Osteoblast (primary cell): ENCODE results near the gene CLNK. TPM values are rescaled to one million over a fixed set of nuclear protein-coding genes. Genes with fewer than 3 reads are reported as not detected.

Experiments
- DNase-seq: peaks from one replicate; pipeline ENCODE4 v3.0.0; 2011; ENCODE audit warnings: low spot score, mixed read lengths; ENCODE audit not compliant: insufficient read length; ENCODE audit errors: missing footprints
- H2AFZ ChIP-seq: 2 replicates; pipeline ENCODE4 v1.6.0; 2011; ENCODE audit warnings: mild to moderate bottlenecking, low read length
- H3K27ac ChIP-seq: 2 replicates; pipeline ENCODE4 v1.5.1; 2011; ENCODE audit warnings: mild to moderate bottlenecking, low read depth, low read length, moderate library complexity
- H3K27me3 ChIP-seq: 2 replicates; pipeline ENCODE4 v1.6.0; 2012; ENCODE audit warnings: mild to moderate bottlenecking, control low read depth, inconsistent platforms, low read length, moderate library complexity; ENCODE audit not compliant: insufficient read depth
- H3K36me3 ChIP-seq: 2 replicates; pipeline ENCODE4 v1.5.1; 2011; ENCODE audit warnings: mild to moderate bottlenecking, low read length, control low read depth, moderate library complexity; ENCODE audit not compliant: insufficient read depth
- H3K4me1 ChIP-seq: 2 replicates; pipeline ENCODE4 v1.5.1; 2011; ENCODE audit warnings: mild to moderate bottlenecking, low read length, control low read depth, moderate library complexity; ENCODE audit not compliant: insufficient read depth
- H3K4me2 ChIP-seq: 2 replicates; pipeline ENCODE4 v1.6.0; 2011; ENCODE audit warnings: mild to moderate bottlenecking, low read length; ENCODE audit not compliant: insufficient read depth
- H3K4me3 ChIP-seq: fragments of 200-600 bp; sonication (generic); 3 replicates; pipeline ENCODE4 v1.5.1; 2012; ENCODE audit warnings: mild to moderate bottlenecking, low read length, inconsistent platforms; ENCODE audit not compliant: insufficient read depth
- H3K79me2 ChIP-seq: 2 replicates; pipeline ENCODE4 v1.6.0; 2012; ENCODE audit warnings: mild to moderate bottlenecking, low read length, control low read depth, inconsistent platforms; ENCODE audit not compliant: insufficient read depth
- H3K9me3 ChIP-seq: 2 replicates; pipeline ENCODE4 v1.5.1; 2011; ENCODE audit warnings: low read depth, low read length, control low read depth
- H4K20me1 ChIP-seq: 2 replicates; pipeline ENCODE4 v1.6.0; 2012; ENCODE audit warnings: mild to moderate bottlenecking, low read length, control low read depth; ENCODE audit not compliant: insufficient read depth
- CTCF ChIP-seq: IDR thresholded peaks from 2 replicates; pipeline ENCODE4 v1.5.1; 2011; ENCODE audit warnings: mild to moderate bottlenecking, low read depth, low read length, moderate library complexity; ENCODE audit errors: extremely low read depth
- total RNA-seq: library from RNA; depleted of rRNA; stranded (reverse); fragments of >200 nt; gene quantifications from 2 replicates; pipeline ENCODE4 v1.2.3, GENCODE V29; 2012

The CLNK gene
- total RNA-seq, 1 donor: not detected

GRCh38 chr4:10635091-10635490 is 49.5 kb downstream of the CLNK start:
- no peak for TF ChIP-seq CTCF
- Histone ChIP-seq H3K36me3 (no peaks in the 10 kb centered on the region), H3K79me2 (no peaks in the 10 kb centered on the region)

GRCh38 chr4:10629394-10629793 is 55.2 kb downstream of the CLNK start:
- Histone ChIP-seq H3K4me2 (no peak overlapping the region), H3K36me3 (no peaks in the 10 kb centered on the region), H3K79me2 (no peaks in the 10 kb centered on the region), H3K27me3 (peaks cover 28% of the 10 kb centered on the region), H2AFZ (no peak overlapping the region), H3K4me1 (no peaks in the 10 kb centered on the region), H3K4me3 (no peak overlapping the region), H4K20me1 (no peaks in the 10 kb centered on the region), H3K27ac (no peak overlapping the region), H3K9me3 (no peaks in the 10 kb centered on the region)
- DNase-seq: no peak
- TF ChIP-seq CTCF: no peak

More at GRCh38 chr4:10635091-10635490, 49.5 kb downstream of the CLNK start:
- H3K4me2 ChIP-seq: no peak overlapping the region
- peaks cover 6% of the 10 kb centered on the region for H3K27me3 ChIP-seq
- no peaks in the 10 kb centered on the region for H3K9me3 ChIP-seq
- no peaks in the 10 kb centered on the region for H4K20me1 ChIP-seq
- no peak overlapping the region for H3K4me3 ChIP-seq
- no peak overlapping the region for H2AFZ ChIP-seq
- DNase-seq: no peak
- no peak overlapping the region for H3K27ac ChIP-seq
- H3K4me1 ChIP-seq: no peaks in the 10 kb centered on the region

- no peak for TF ChIP-seq CTCF
- DNase-seq: no peak
- Histone ChIP-seq H3K36me3 (no peaks in the 10 kb centered on the region), H3K9me3 (no peaks in the 10 kb centered on the region), H4K20me1 (no peaks in the 10 kb centered on the region), H3K79me2 (no peaks in the 10 kb centered on the region), H3K27me3 (peaks cover 22% of the 10 kb centered on the region), H3K4me2 (no peak overlapping the region), H3K4me1 (no peaks in the 10 kb centered on the region), H2AFZ (no peak overlapping the region), H3K27ac (no peak overlapping the region), H3K4me3 (no peak overlapping the region)
These were observed 59.4 kb downstream of the CLNK start for GRCh38 chr4:10625131-10625530.

- Histone ChIP-seq H3K4me1 (peaks cover 6% of the 10 kb centered on the region), H3K9me3 (no peaks in the 10 kb centered on the region), H3K4me3 (no peak overlapping the region), H4K20me1 (no peaks in the 10 kb centered on the region), H2AFZ (no peak overlapping the region), H3K27me3 (peaks cover 21% of the 10 kb centered on the region), H3K36me3 (no peaks in the 10 kb centered on the region), H3K79me2 (no peaks in the 10 kb centered on the region), H3K4me2 (no peak overlapping the region), H3K27ac (no peak overlapping the region)
- DNase-seq: no peak
- no peak for TF ChIP-seq CTCF
These were observed 60.7 kb downstream of the CLNK start for GRCh38 chr4:10623862-10624261.
